HAP-1 (cell line): Measurements from ENCODE around the gene SGMS2.
"Not testable (repeated sequence)": the region's sequence is repeated elsewhere in the genome, so short reads cannot be mapped to it uniquely, and the experiment has no call there.

Source experiments
- DNase-seq, 2 experiments: peaks; one replicate each; pipeline ENCODE4 v3.0.0-alpha.2; 2016 to 2020; ENCODE audit warnings: low spot score in 2 of 2
- H3K27me3 ChIP-seq: fragments of 250-450 bp; sonication (Bioruptor Pico); 2 replicates; pipeline ENCODE4 v1.5.1; 2020; ENCODE audit warnings: low read depth, mild to moderate bottlenecking, moderate library complexity
- H3K36me3 ChIP-seq: fragments of 250-450 bp; sonication (Bioruptor Pico); replicated peaks from 2 replicates; pipeline ENCODE4 v1.5.1; 2020; ENCODE audit warnings: mild to moderate bottlenecking
- H3K4me1 ChIP-seq: fragments of 250-450 bp; sonication (Bioruptor Pico); 2 replicates; pipeline ENCODE4 v1.5.1; 2020; ENCODE audit warnings: mild to moderate bottlenecking
- H3K4me3 ChIP-seq: fragments of 250-450 bp; sonication (Bioruptor Pico); 2 replicates; pipeline ENCODE4 v1.5.1; 2020; ENCODE audit warnings: mild to moderate bottlenecking, moderate library complexity
- H3K9me3 ChIP-seq: fragments of 250-450 bp; sonication (Bioruptor Pico); 2 replicates; pipeline ENCODE4 v1.5.1; 2020; ENCODE audit warnings: mild to moderate bottlenecking, moderate library complexity
- in situ Hi-C: fragments of 300-500 bp; cut with MboI; formaldehyde crosslinking; loops from 3 replicates; pipeline ENCODE4 v1.14.3; 2020; ENCODE audit warnings: low sequenced_read_pairs, inconsistent platforms, mixed read lengths

The SGMS2 gene

DNA sequence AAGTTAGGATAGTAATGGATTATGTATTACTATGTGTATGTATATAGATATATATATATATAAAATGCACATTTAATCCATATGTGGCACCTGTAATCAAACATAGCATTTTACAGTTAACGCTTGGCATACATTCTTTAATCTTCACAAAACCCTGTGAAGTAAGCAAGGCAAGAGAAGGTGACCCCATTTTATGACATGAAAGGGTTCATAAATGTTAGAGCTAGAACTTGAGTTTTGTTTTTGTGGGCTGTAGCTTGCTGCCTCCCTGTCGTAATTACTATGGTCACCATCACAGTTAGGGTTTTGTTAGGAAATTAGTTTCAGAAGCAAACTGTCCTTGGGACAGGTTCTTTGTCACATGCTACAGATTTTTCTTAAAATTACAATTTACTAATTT lies 92.8 kb downstream of the SGMS2 start:
- no peak for DNase-seq
- no peaks in the 10 kb centered on the region for H3K36me3 ChIP-seq
- in situ Hi-C loops = loop anchor here (10.0 kb wide), 2 partner anchors 63 to 163 kb away; no protein-coding TSS in a partner anchor
- no peaks in the 10 kb centered on the region; the same call in 1 of the 2 replicates for H3K9me3 ChIP-seq
- peaks cover 2% of the 10 kb centered on the region; the same call in 1 of the 2 replicates for H3K4me1 ChIP-seq
- H3K27me3 ChIP-seq = no peaks in the 10 kb centered on the region
- H3K4me3 ChIP-seq = no peak overlapping the region

DNA sequence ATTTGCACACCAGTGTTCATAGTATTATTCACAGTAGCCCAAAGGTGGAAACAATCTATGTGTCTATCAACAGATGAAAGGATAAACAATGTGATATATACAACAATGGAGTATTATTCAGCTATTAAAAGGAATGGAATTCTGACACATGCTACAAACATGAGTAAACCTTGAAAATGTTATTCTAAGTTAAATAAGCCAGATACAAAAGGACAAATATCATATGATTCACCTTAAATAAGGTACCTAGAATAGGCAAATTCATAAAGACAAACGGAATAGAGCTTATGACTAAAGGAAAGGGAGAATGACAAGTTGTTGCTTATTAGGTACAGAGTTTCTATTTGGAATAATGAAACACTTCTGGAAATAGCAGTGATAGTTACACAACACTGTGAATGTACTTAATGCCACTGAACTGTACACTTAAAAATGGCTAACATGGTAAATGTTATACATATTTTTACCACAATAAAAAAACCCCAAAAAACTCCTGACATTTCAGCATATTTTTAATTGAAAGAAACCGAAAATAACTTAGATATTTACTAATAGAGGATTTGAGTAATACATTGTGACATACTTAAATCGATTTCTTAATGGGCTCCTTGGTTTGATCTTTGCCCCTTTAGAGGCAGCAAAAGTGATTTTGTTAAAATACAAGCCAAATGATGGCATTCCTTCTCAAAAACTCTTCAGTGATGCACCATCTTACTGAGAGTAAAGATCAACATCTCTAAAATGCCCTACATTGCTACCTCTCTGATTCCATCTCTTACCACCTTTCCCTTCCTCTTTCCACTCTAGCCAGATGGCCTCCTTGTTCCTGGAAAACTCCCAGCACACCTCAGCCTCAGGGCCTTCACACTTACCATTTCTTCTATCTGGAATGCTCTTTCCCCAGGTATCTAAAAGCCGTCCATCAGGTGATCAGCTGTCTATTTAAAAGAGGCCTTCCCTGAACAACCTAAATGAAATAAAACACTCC lies 98.0 kb downstream of the SGMS2 start:
- Histone ChIP-seq H3K27me3 (no peaks in the 10 kb centered on the region), H3K36me3 (no peaks in the 10 kb centered on the region), H3K4me1 (peaks cover 4% of the 10 kb centered on the region; the same call in 1 of the 2 replicates), H3K4me3 (no peak overlapping the region), H3K9me3 (no peaks in the 10 kb centered on the region; the same call in 1 of the 2 replicates)
- in situ Hi-C loops = no loop called here
- no peak for DNase-seq

DNA sequence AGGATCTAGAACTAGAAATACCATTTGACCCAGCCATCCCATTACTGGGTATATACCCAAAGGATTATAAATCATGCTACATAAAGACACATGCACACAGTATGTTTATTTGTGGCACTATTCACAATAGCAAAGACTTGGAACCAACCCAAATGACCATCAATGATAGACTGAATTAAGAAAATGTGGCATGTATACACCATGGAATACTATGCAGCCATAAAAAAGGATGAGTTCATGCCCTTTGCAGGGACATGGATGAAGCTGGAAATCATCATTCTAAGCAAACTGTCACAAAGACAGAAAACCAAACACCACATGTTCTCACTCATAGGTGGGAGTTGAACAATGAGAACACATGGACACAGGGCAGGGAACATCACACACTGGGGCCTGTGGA lies 101.0 kb downstream of the SGMS2 start:
- H3K36me3 ChIP-seq, H3K4me1 ChIP-seq, H3K4me3 ChIP-seq, in situ Hi-C loops, DNase-seq, H3K9me3 ChIP-seq, H3K27me3 ChIP-seq: not testable (repeated sequence)

GRCh38 chr4:107926875-107927274 lies 102.1 kb downstream of the SGMS2 start:
- H3K9me3 ChIP-seq, H3K4me3 ChIP-seq, H3K4me1 ChIP-seq, DNase-seq, H3K27me3 ChIP-seq, in situ Hi-C loops, H3K36me3 ChIP-seq: not testable (repeated sequence)

DNA sequence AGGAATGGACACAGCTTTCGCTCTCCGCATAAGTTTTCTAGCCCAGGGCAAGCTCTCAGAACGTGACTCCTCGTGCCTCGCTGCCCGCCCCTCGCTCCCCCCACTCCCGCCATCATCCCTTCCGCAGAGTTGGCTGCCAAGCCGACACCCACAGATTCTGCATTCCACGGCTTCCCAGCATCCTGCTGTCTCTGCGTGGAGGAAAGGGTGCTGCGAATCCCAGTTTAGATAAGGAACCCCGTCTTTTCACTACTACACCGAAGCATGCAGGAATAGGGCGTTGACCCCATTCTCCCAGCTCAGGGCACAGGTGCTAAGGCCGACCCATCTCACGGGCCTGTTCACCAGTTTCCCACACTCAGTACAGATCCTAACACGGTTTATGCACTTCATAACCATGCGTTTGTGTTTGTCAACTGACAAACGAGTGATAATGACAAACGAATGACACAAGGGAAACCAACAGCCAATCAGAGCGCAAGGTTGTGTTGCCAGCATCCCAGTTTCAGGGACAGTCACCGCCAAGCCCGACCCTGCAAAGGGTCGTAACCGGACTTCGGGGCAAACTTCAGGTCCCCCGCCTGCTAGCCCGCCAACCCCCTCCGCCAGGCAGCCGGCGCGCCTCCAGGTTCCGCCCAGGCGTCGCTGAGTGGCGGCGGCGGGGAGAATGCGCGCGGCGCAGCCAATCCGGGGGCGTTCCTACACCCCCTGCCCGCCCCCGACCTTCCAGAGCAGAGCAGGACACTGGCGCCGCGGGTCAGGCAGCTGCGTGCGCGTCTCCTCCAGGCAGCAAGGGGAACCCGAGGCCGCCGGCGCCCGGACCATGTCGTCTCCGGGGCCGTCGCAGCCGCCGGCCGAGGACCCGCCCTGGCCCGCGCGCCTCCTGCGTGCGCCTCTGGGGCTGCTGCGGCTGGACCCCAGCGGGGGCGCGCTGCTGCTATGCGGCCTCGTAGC lies 106.4 kb downstream of the SGMS2 start, which contains the start of gene CYP2U1:
Gene CYP2U1, plus strand, starts transcription at position 729 of the 954 bp plus-strand sequence. Its CDS starts 95 bp downstream, at position 824.
- H3K4me3 ChIP-seq = peak within 1 kb of the TSS; percentile 50
- H3K27me3 ChIP-seq = no peaks in the 10 kb centered on the region
- DNase-seq = peak; percentile 77 to 89
- in situ Hi-C loops = no loop called here
- no peaks in the 10 kb centered on the region for H3K9me3 ChIP-seq
- H3K36me3 ChIP-seq = no peaks in the 10 kb centered on the region
- peaks cover 24% of the 10 kb centered on the region for H3K4me1 ChIP-seq

DNA sequence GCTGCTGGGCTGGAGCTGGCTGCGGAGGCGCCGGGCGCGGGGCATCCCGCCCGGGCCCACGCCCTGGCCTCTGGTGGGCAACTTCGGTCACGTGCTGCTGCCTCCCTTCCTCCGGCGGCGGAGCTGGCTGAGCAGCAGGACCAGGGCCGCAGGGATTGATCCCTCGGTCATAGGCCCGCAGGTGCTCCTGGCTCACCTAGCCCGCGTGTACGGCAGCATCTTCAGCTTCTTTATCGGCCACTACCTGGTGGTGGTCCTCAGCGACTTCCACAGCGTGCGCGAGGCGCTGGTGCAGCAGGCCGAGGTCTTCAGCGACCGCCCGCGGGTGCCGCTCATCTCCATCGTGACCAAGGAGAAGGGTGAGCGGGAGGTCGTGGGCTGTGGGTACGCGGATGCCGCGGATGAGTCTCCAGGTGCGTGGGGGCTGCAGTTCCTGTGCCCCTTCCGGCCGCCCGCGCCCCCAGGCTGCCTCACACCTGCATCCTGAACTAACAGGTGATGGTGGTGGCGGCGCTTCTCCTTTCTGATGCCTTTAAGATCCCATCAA lies 107.1 kb downstream of the SGMS2 start:
- Histone ChIP-seq H3K4me1 (peaks cover 24% of the 10 kb centered on the region), H3K9me3 (no peaks in the 10 kb centered on the region), H3K36me3 (no peaks in the 10 kb centered on the region), H3K4me3 (peak overlapping the region; percentile 50), H3K27me3 (no peaks in the 10 kb centered on the region)
- DNase-seq = no peak
- in situ Hi-C loops = no loop called here

- in situ Hi-C loops = no loop called here
These were observed 110.5 kb downstream of the SGMS2 start for GRCh38 chr4:107935246-107935645.

GRCh38 chr4:107937040-107937439 lies 112.3 kb downstream of the SGMS2 start:
- Histone ChIP-seq H3K4me1 (peaks cover 29% of the 10 kb centered on the region), H3K27me3 (no peaks in the 10 kb centered on the region), H3K36me3 (no peaks in the 10 kb centered on the region), H3K4me3 (no peak overlapping the region), H3K9me3 (no peaks in the 10 kb centered on the region)
- DNase-seq = no peak
- in situ Hi-C loops = no loop called here

More at GRCh38 chr4:107935246-107935645, 110.5 kb downstream of the SGMS2 start:
- Histone ChIP-seq H3K27me3 (no peaks in the 10 kb centered on the region), H3K4me3 (no peak overlapping the region), H3K4me1 (peaks cover 24% of the 10 kb centered on the region), H3K9me3 (no peaks in the 10 kb centered on the region), H3K36me3 (no peaks in the 10 kb centered on the region)
- DNase-seq = no peak

DNA sequence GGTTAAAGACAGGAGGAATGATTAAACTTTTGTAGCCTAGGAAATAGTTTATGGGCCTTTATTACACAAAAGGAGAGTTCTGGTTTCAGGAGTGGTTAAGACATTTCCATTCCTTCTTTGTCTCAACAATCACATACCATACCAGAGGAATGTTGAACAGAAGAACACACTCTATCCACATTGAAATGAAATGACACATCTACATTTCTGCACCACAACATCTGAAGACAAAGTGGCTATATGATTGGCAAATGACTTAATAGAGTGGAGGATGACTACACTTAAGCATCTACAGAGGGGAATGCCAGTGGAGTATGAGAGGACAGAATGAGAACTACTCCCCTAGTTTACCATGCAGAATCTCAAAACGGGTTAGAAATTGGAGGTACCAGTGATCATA lies 114.6 kb downstream of the SGMS2 start:
- no peaks in the 10 kb centered on the region for H3K27me3 ChIP-seq
- in situ Hi-C loops = no loop called here
- no peaks in the 10 kb centered on the region for H3K36me3 ChIP-seq
- H3K4me1 ChIP-seq = peaks cover 14% of the 10 kb centered on the region
- no peaks in the 10 kb centered on the region for H3K9me3 ChIP-seq
- no peak overlapping the region for H3K4me3 ChIP-seq
- DNase-seq = peak in 1 of 2 experiments; percentile 2

DNA sequence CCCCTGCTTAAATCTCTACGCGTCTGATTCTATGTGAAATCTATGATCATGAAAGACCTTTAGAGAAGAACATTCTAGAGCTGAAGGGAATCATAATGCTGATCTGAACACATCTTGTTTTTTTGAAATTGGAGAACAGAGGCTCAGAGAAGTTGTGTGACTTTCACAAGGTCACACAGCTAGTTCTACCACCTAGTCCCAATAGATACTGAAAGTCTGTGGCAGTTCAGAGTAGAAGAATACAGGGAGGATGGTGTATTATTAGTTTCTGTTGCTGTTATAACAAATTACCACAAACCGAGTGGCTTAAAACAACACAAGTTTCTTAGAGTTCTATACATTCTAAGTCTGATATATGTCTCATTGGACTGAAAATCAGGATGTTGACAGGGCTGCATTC lies 121.1 kb downstream of the SGMS2 start:
- H3K27me3 ChIP-seq = no peaks in the 10 kb centered on the region
- no peaks in the 10 kb centered on the region for H3K9me3 ChIP-seq
- H3K4me1 ChIP-seq = peaks cover 7% of the 10 kb centered on the region
- H3K4me3 ChIP-seq = no peak overlapping the region
- peak in 1 of 2 experiments; percentile 1 for DNase-seq
- H3K36me3 ChIP-seq = peaks cover 3% of the 10 kb centered on the region; the same call in 1 of the 2 replicates
- in situ Hi-C loops = no loop called here

- H3K36me3 ChIP-seq = peaks cover 3% of the 10 kb centered on the region
- H3K4me3 ChIP-seq = no peak overlapping the region
- H3K27me3 ChIP-seq = no peaks in the 10 kb centered on the region
- peak in 1 of 2 experiments; percentile 1 for DNase-seq
- no peaks in the 10 kb centered on the region for H3K9me3 ChIP-seq
- H3K4me1 ChIP-seq = no peaks in the 10 kb centered on the region
- in situ Hi-C loops = no loop called here
These were observed 126.2 kb downstream of the SGMS2 start for GRCh38 chr4:107950746-107951540.

- Histone ChIP-seq H3K9me3 (no peaks in the 10 kb centered on the region), H3K4me3 (no peak overlapping the region), H3K4me1 (no peaks in the 10 kb centered on the region), H3K36me3 (peaks cover 3% of the 10 kb centered on the region), H3K27me3 (no peaks in the 10 kb centered on the region)
- no peak for DNase-seq
- in situ Hi-C loops = no loop called here
These were observed 126.8 kb downstream of the SGMS2 start for GRCh38 chr4:107951551-107951950.
